GM12878 (cell line): ENCODE results near the gene TBCE. TPM values are rescaled to one million over a fixed set of nuclear protein-coding genes. Genes with fewer than 3 reads are reported as not detected.

ENCODE experiments used
- ATAC-seq: fragments of 200-7000 bp; cut with Tn5 transposase; 3 replicates; pipeline ENCODE4 v1.9.1; 2020; ENCODE audit warnings: mild to moderate bottlenecking, moderate library complexity
- BruUV-seq: library from RNA; stranded (reverse); fragments of 400-500 nt; replicated peaks from 2 replicates; lab custom pipeline; 2021; lab: Mats Ljungman, UMichigan
- CTCF ChIA-PET: fragments of 300-600 bp; sonication (Branson Sonifier 250); formaldehyde crosslinking; extraction: SDS; loops from one replicate; lab custom pipeline; 2021; ENCODE audit warnings: inconsistent platforms; lab: Yijun Ruan, JAX
- POLR2A ChIA-PET: fragments of 350-600 bp; formaldehyde crosslinking; extraction: SDS; loops from one replicate; lab custom pipeline; 2021; ENCODE audit warnings: inconsistent platforms; lab: Charles Lee
- RAD21 ChIA-PET: fragments of 300-600 bp; sonication (Branson Sonifier 250); formaldehyde crosslinking; loops from one replicate; lab custom pipeline; 2023; ENCODE audit warnings: antibody characterized with exemption; ENCODE audit not compliant: unreplicated experiment; lab: Charles Lee
- SMC1A ChIA-PET: fragments of 300-600 bp; sonication (Branson Sonifier 250); formaldehyde crosslinking; loops from one replicate; lab custom pipeline; 2023; ENCODE audit not compliant: unreplicated experiment, uncharacterized antibody; lab: Charles Lee
- DNase-seq: peaks from one replicate; pipeline ENCODE4 v3.0.0-alpha.2; 2011; ENCODE audit warnings: low read depth, low spot score
- FAIRE-seq: peaks from 3 replicates; lab custom pipeline; 2011; peaks lifted over from hg19 to GRCh38; lab: Jason Lieb, UNC
- H2AFZ ChIP-seq: 2 replicates; pipeline ENCODE4 v1.6.0; 2011; ENCODE audit warnings: low read depth, low read length, control low read depth; ENCODE audit not compliant: control insufficient read depth
- H3K27ac ChIP-seq: 2 replicates; pipeline ENCODE4 v1.5.1; 2011; ENCODE audit warnings: control low read depth; ENCODE audit not compliant: control insufficient read depth, insufficient read depth
- H3K27me3 ChIP-seq, 2 experiments: replicated peaks in 1 of 2; 2 replicates each; pipeline versions ENCODE4 v1.6.0 to v1.6.1; 2011; ENCODE audit warnings: low read length in 1 of 2; ENCODE audit not compliant: control insufficient read depth in 2 of 2, insufficient read depth in 2 of 2
- H3K36me3 ChIP-seq, 2 experiments: 2 replicates each; pipeline ENCODE4 v1.5.1; 2011; ENCODE audit warnings: low read length in 1 of 2; ENCODE audit not compliant: control insufficient read depth in 2 of 2, insufficient read depth in 2 of 2
- H3K4me1 ChIP-seq: 2 replicates; pipeline ENCODE4 v1.6.1; 2011; ENCODE audit warnings: mild to moderate bottlenecking, low read length, moderate library complexity, mixed read lengths; ENCODE audit not compliant: control insufficient read depth, insufficient read depth
- H3K4me2 ChIP-seq: 2 replicates; pipeline ENCODE4 v1.6.0; 2011; ENCODE audit warnings: control low read depth; ENCODE audit not compliant: control insufficient read depth, insufficient read depth
- H3K4me3 ChIP-seq: fragments of 200-600 bp; sonication (generic); 2 replicates; pipeline ENCODE4 v1.5.1; 2016
- H3K79me2 ChIP-seq: 2 replicates; pipeline ENCODE4 v1.6.0; 2011; ENCODE audit warnings: low read length; ENCODE audit not compliant: control insufficient read depth, insufficient read depth
- H3K9ac ChIP-seq: 2 replicates; pipeline ENCODE4 v1.8.0; 2011; ENCODE audit warnings: low read length, control low read depth, mixed read lengths; ENCODE audit not compliant: control insufficient read depth, insufficient read depth
- H3K9me3 ChIP-seq: replicated peaks from 3 replicates; pipeline ENCODE4 v1.5.1; 2011; ENCODE audit warnings: mild to moderate bottlenecking, low read length; ENCODE audit not compliant: control insufficient read depth, insufficient read depth
- H4K20me1 ChIP-seq: 2 replicates; pipeline ENCODE4 v1.6.0; 2011; ENCODE audit not compliant: control insufficient read depth, insufficient read depth
- BACH1 ChIP-seq: fragments of 450-650 bp; IDR thresholded peaks from 2 replicates; pipeline ENCODE4 v1.6.1; 2017; ENCODE audit warnings: mild to moderate bottlenecking, borderline replicate concordance
- BRCA1 ChIP-seq: IDR thresholded peaks from 2 replicates; pipeline ENCODE4 v1.6.1; 2011; ENCODE audit warnings: low read depth, low read length, improper control_type of control experiment
- CEBPB ChIP-seq, 2 experiments: fragments of 150-350 bp in 1 of 2; IDR thresholded peaks; 2 replicates each; pipeline ENCODE4 v1.6.1; 2012 to 2014; ENCODE audit warnings: low read depth in 2 of 2, low read length in 2 of 2, borderline replicate concordance in 1 of 2, inconsistent platforms in 1 of 2
- EGR1 ChIP-seq, 2 experiments: IDR thresholded peaks; 1 replicate in 1 of 2; 2 replicates in 1 of 2; pipeline ENCODE4 v1.6.1; 2011 to 2012; ENCODE audit warnings: low read depth in 2 of 2, low read length in 2 of 2, borderline replicate concordance in 1 of 2, mild to moderate bottlenecking in 1 of 2, moderate library complexity in 1 of 2
- FOXK2 ChIP-seq: fragments of 450-650 bp; IDR thresholded peaks from 2 replicates; pipeline ENCODE4 v1.6.1; 2017; ENCODE audit warnings: mild to moderate bottlenecking, moderate library complexity
- MTA3 ChIP-seq: IDR thresholded peaks from 2 replicates; pipeline ENCODE4 v1.6.1; 2012; ENCODE audit warnings: low read length, inconsistent platforms, borderline replicate concordance
- SMAD5 ChIP-seq: IDR thresholded peaks from 2 replicates; pipeline ENCODE4 v1.6.1; 2016; ENCODE audit warnings: antibody characterized with exemption, low read depth
- ZNF217 ChIP-seq: fragments of 450-650 bp; IDR thresholded peaks from 2 replicates; pipeline ENCODE4 v1.6.1; 2017; ENCODE audit warnings: antibody characterized with exemption, mild to moderate bottlenecking
- WGBS: methylation state at CpG from one replicate; pipeline ENCODE4 v1.1.6; 2016; ENCODE audit warnings: low lambda C conversion rate; ENCODE audit not compliant: insufficient replicate concordance, insufficient coverage; ENCODE audit errors: missing lambda C conversion rate; 5-methylcytosine and 5-hydroxymethylcytosine counted together
- in situ Hi-C: fragments of 300-500 bp; cut with MboI; formaldehyde crosslinking; loops from 9 replicates; pipeline ENCODE4 v1.14.3; 2018; ENCODE audit warnings: mixed read lengths
- intact Hi-C: fragments of 100-400 bp; cut with micrococcal nuclease; formaldehyde crosslinking; loops from one replicate; pipeline ENCODE4 v1.14.2; 2022; ENCODE audit not compliant: unreplicated experiment
- polyA plus RNA-seq, 11 experiments: library from polyadenylated mRNA; depleted of rRNA in 4 of 11; unstranded in 6 of 11; stranded (reverse) in 5 of 11; fragments of >200 nt; fragmentation: Nextera tagmentation in 4 of 11; fragmentation: Illumina TruSeq in 1 of 11; extraction: Ambion mirVana in 4 of 11; extraction: Trizol in 1 of 11; gene quantifications; 1 replicate in 1 of 11; 2 replicates in 10 of 11; pipeline versions ENCODE4 v1.2.1 to v1.2.3, GENCODE V29; 2011 to 2016; ENCODE audit warnings: inconsistent platforms in 2 of 11, missing spikeins in 2 of 11, low read depth in 1 of 11
- total RNA-seq, 4 experiments: library from RNA; depleted of rRNA in 3 of 4; stranded (reverse); fragments of >200 nt in 3 of 4; fragmentation: Illumina TruSeq in 1 of 4; extraction: Trizol in 1 of 4; gene quantifications; 2 replicates each; pipeline versions ENCODE4 v1.2.1 to v1.2.3, GENCODE V29; 2013 to 2021
- TF ChIP-seq, protein P1 (sequence below): IDR thresholded peaks from 2 replicates; pipeline ENCODE4 v1.6.1; 2012; ENCODE audit warnings: low read depth, low read length, improper control_type of control experiment
- TF ChIP-seq, protein P2 (sequence below): fragments of 450-650 bp; formaldehyde crosslinking; IDR thresholded peaks from 2 replicates; pipeline ENCODE4 v1.4.0; 2020; ENCODE audit warnings: mild to moderate bottlenecking, moderate library complexity
- TF ChIP-seq, protein P3 (sequence below): fragments of 450-650 bp; IDR thresholded peaks from 2 replicates; pipeline ENCODE4 v1.6.1; 2017; ENCODE audit warnings: antibody characterized with exemption, mild to moderate bottlenecking, moderate library complexity
- TF ChIP-seq, protein P4 (sequence below): fragments of 450-650 bp; formaldehyde crosslinking; IDR thresholded peaks from 2 replicates; pipeline ENCODE4 v1.4.0; 2022; ENCODE audit warnings: mild to moderate bottlenecking, moderate library complexity

TBCE gene
- total and polyA plus RNA-seq, 10 of the 15 experiments (the other 5 are each of a cell fraction or from before 2014, with no cell fraction given): 22.7 to 48.7 (median 29.2) TPM

DNA sequence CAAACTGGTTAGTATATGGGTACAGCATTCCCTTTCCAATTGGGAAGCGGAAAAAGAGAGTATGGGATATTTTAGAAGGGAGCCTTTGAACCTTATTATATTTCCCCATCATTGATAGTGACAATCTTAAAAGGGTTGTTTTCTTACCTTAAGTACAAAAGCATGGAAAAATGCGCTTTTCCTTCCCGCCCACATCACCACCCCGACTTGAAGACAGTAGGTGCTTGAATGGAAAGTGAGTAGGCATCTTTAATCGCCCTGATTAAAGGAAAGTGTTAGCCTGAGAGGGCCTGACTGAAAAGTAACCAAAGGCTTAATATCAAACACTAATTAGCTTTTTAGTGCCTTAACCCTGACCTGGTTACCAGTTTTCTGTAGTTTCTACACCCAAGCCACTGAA lies 23.5 kb upstream of the TBCE start:
- Histone ChIP-seq H2AFZ (no peak overlapping the region), H3K9ac (no peak overlapping the region), H3K4me2 (no peak overlapping the region), H3K4me3 (no peak overlapping the region), H3K27me3 (no peaks in the 10 kb centered on the region), H3K9me3 (no peaks in the 10 kb centered on the region), H3K27ac (no peak overlapping the region), H4K20me1 (no peaks in the 10 kb centered on the region), H3K4me1 (no peaks in the 10 kb centered on the region), H3K79me2 (no peaks in the 10 kb centered on the region), H3K36me3 (peaks cover 0 to 5% of the 10 kb centered on the region in 2 experiments; a peak in 1 of 4 replicates)
- in situ Hi-C loops (no loop called here), intact Hi-C loops (no loop called here)
- ChIA-PET POLR2A (interaction anchor here (0.5 to 0.7 kb wide), 4 partner anchors 45 to 836 kb away, joined by 3 to 6 read pairs (median 3); no protein-coding TSS in a partner anchor), RAD21 (no interaction called here), SMC1A (no interaction called here), CTCF (no interaction called here)
- no peak for DNase-seq
- no peak for FAIRE-seq
- 98% methylated on average over 5 of the region's 5 CpGs for WGBS
- no TSS peak for BruUV-seq
- ATAC-seq: no peak
- TF ChIP-seq FOXK2 (no peak), ZNF217 (no peak), MTA3 (no peak), CEBPB (IDR thresholded peaks at IDR 0.05; ENCODE audit: borderline replicate concordance in 1 of 2, low read depth in 2 of 2, low read length in 2 of 2) (no peak), EGR1 (IDR thresholded peaks at IDR 0.05; ENCODE audit: borderline replicate concordance in 1 of 2, low read depth in 2 of 2, low read length in 2 of 2) (no peak), BRCA1 (no peak), SMAD5 (no peak), BACH1 (no peak)
- TF ChIP-seq, protein P1, sequence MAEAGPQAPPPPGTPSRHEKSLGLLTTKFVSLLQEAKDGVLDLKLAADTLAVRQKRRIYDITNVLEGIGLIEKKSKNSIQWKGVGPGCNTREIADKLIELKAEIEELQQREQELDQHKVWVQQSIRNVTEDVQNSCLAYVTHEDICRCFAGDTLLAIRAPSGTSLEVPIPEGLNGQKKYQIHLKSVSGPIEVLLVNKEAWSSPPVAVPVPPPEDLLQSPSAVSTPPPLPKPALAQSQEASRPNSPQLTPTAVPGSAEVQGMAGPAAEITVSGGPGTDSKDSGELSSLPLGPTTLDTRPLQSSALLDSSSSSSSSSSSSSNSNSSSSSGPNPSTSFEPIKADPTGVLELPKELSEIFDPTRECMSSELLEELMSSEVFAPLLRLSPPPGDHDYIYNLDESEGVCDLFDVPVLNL: no peak
- TF ChIP-seq, protein P2, sequence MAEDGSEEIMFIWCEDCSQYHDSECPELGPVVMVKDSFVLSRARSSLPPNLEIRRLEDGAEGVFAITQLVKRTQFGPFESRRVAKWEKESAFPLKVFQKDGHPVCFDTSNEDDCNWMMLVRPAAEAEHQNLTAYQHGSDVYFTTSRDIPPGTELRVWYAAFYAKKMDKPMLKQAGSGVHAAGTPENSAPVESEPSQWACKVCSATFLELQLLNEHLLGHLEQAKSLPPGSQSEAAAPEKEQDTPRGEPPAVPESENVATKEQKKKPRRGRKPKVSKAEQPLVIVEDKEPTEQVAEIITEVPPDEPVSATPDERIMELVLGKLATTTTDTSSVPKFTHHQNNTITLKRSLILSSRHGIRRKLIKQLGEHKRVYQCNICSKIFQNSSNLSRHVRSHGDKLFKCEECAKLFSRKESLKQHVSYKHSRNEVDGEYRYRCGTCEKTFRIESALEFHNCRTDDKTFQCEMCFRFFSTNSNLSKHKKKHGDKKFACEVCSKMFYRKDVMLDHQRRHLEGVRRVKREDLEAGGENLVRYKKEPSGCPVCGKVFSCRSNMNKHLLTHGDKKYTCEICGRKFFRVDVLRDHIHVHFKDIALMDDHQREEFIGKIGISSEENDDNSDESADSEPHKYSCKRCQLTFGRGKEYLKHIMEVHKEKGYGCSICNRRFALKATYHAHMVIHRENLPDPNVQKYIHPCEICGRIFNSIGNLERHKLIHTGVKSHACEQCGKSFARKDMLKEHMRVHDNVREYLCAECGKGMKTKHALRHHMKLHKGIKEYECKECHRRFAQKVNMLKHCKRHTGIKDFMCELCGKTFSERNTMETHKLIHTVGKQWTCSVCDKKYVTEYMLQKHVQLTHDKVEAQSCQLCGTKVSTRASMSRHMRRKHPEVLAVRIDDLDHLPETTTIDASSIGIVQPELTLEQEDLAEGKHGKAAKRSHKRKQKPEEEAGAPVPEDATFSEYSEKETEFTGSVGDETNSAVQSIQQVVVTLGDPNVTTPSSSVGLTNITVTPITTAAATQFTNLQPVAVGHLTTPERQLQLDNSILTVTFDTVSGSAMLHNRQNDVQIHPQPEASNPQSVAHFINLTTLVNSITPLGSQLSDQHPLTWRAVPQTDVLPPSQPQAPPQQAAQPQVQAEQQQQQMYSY (CRISPR knock-in tag): no peak
- TF ChIP-seq, protein P3, sequence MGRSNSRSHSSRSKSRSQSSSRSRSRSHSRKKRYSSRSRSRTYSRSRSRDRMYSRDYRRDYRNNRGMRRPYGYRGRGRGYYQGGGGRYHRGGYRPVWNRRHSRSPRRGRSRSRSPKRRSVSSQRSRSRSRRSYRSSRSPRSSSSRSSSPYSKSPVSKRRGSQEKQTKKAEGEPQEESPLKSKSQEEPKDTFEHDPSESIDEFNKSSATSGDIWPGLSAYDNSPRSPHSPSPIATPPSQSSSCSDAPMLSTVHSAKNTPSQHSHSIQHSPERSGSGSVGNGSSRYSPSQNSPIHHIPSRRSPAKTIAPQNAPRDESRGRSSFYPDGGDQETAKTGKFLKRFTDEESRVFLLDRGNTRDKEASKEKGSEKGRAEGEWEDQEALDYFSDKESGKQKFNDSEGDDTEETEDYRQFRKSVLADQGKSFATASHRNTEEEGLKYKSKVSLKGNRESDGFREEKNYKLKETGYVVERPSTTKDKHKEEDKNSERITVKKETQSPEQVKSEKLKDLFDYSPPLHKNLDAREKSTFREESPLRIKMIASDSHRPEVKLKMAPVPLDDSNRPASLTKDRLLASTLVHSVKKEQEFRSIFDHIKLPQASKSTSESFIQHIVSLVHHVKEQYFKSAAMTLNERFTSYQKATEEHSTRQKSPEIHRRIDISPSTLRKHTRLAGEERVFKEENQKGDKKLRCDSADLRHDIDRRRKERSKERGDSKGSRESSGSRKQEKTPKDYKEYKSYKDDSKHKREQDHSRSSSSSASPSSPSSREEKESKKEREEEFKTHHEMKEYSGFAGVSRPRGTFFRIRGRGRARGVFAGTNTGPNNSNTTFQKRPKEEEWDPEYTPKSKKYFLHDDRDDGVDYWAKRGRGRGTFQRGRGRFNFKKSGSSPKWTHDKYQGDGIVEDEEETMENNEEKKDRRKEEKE: no peak
- TF ChIP-seq, protein P4, sequence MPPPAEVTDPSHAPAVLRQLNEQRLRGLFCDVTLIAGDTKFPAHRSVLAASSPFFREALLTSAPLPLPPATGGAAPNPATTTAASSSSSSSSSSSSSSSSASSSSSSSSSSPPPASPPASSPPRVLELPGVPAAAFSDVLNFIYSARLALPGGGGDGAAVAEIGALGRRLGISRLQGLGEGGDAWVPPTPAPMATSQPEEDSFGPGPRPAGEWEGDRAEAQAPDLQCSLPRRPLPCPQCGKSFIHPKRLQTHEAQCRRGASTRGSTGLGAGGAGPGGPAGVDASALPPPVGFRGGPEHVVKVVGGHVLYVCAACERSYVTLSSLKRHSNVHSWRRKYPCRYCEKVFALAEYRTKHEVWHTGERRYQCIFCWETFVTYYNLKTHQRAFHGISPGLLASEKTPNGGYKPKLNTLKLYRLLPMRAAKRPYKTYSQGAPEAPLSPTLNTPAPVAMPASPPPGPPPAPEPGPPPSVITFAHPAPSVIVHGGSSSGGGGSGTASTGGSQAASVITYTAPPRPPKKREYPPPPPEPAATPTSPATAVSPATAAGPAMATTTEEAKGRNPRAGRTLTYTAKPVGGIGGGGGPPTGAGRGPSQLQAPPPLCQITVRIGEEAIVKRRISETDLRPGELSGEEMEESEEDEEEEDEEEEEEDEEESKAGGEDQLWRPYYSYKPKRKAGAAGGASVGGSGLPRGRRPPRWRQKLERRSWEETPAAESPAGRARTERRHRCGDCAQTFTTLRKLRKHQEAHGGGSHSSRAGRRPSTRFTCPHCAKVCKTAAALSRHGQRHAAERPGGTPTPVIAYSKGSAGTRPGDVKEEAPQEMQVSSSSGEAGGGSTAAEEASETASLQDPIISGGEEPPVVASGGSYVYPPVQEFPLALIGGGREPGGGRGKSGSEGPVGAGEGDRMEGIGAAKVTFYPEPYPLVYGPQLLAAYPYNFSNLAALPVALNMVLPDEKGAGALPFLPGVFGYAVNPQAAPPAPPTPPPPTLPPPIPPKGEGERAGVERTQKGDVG (CRISPR knock-in tag): no peak
